Rectal smooth muscle tissue (tissue), 1 donor: ENCODE data around the gene ELAPOR2.

ENCODE experiments used
- H3K27ac ChIP-seq: one replicate; pipeline ENCODE4 v1.7.0; 2013; ENCODE audit warnings: low read depth, low read length, inconsistent platforms
- H3K27me3 ChIP-seq: one replicate; pipeline ENCODE4 v1.7.0; 2013; ENCODE audit warnings: low read length; ENCODE audit not compliant: control insufficient read depth, insufficient read depth
- H3K36me3 ChIP-seq: one replicate; pipeline ENCODE4 v1.7.0; 2013; ENCODE audit warnings: low read length; ENCODE audit not compliant: control insufficient read depth, insufficient read depth
- H3K4me1 ChIP-seq: one replicate; pipeline ENCODE4 v1.7.0; 2013; ENCODE audit warnings: low read length; ENCODE audit not compliant: control insufficient read depth, insufficient read depth
- H3K4me3 ChIP-seq: one replicate; pipeline ENCODE4 v1.7.0; 2013; ENCODE audit warnings: low read length
- H3K9ac ChIP-seq: one replicate; pipeline ENCODE4 v1.7.0; 2013; ENCODE audit warnings: low read length

Gene ELAPOR2

GRCh38 chr7:87038993-87039690 lies 20.3 kb downstream of the ELAPOR2 start:
- Histone ChIP-seq H3K36me3 (no peaks in the 10 kb centered on the region), H3K27me3 (no peaks in the 10 kb centered on the region), H3K4me1 (no peaks in the 10 kb centered on the region), H3K9ac (no peak overlapping the region), H3K27ac (no peak overlapping the region), H3K4me3 (no peak overlapping the region)

DNA sequence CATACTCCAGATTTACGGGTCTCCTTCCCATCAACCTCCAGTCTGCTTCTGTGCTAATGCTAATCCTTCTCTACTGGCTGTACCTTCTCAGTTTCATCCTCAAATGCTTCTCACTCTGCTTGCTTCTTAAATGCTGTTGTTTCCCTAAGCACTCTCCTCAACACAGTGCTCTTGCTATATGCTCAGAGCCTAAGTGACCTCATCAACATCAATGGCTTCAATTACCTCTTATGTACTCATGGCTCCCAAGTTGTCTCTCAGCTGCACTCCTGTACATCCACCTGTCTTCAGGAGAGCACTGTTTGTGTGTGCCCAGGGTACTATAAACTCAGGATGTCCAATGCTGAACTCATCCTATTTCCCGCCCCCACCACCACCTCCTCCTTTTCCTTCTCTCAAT lies 22.5 kb downstream of the ELAPOR2 start:
- Histone ChIP-seq H3K27me3 (no peaks in the 10 kb centered on the region), H3K36me3 (no peaks in the 10 kb centered on the region), H3K4me3 (no peak overlapping the region)

GRCh38 chr7:87032604-87033339 lies 26.7 kb downstream of the ELAPOR2 start:
- Histone ChIP-seq H3K27me3 (no peaks in the 10 kb centered on the region), H3K4me3 (no peak overlapping the region), H3K4me1 (no peaks in the 10 kb centered on the region), H3K9ac (no peak overlapping the region), H3K27ac (no peak overlapping the region), H3K36me3 (no peaks in the 10 kb centered on the region)

More for the DNA sequence above, 22.5 kb downstream of the ELAPOR2 start:
- Histone ChIP-seq H3K27ac (no peak overlapping the region), H3K9ac (no peak overlapping the region), H3K4me1 (no peaks in the 10 kb centered on the region)

- Histone ChIP-seq H3K27ac (no peak overlapping the region), H3K4me3 (no peak overlapping the region), H3K4me1 (no peaks in the 10 kb centered on the region), H3K9ac (no peak overlapping the region), H3K27me3 (no peaks in the 10 kb centered on the region), H3K36me3 (no peaks in the 10 kb centered on the region)
Measured at GRCh38 chr7:87029078-87029477, 30.4 kb downstream of the ELAPOR2 start.

DNA sequence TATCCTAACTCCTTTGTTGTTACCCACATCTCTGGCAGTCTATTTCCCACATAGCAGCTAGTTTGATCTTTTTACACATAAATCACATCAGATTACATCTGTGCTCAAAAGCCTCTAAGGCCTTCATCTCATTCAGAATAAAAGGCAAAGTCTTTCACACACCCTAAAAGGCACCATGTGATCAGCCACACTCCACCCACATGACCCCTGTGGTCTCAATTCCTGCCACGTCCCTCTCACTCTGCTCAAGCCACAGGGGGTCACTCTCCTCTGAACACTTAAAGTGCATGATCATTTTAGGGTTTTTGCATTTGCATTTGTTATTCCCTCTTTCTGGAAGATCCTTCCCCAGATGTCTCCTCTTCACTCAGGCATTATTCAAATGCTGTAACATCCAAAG lies 30.8 kb downstream of the ELAPOR2 start:
- H3K4me1 ChIP-seq = no peaks in the 10 kb centered on the region
- no peak overlapping the region for H3K27ac ChIP-seq
- H3K4me3 ChIP-seq = no peak overlapping the region
- no peaks in the 10 kb centered on the region for H3K36me3 ChIP-seq
- no peaks in the 10 kb centered on the region for H3K27me3 ChIP-seq
- no peak overlapping the region for H3K9ac ChIP-seq

GRCh38 chr7:87027900-87028299 lies 31.6 kb downstream of the ELAPOR2 start:
- no peaks in the 10 kb centered on the region for H3K36me3 ChIP-seq
- no peak overlapping the region for H3K27ac ChIP-seq
- no peak overlapping the region for H3K4me3 ChIP-seq
- no peaks in the 10 kb centered on the region for H3K27me3 ChIP-seq
- no peak overlapping the region for H3K9ac ChIP-seq
- H3K4me1 ChIP-seq = no peaks in the 10 kb centered on the region

- no peak overlapping the region for H3K9ac ChIP-seq
- no peaks in the 10 kb centered on the region for H3K36me3 ChIP-seq
- H3K4me3 ChIP-seq = no peak overlapping the region
- H3K27ac ChIP-seq = no peak overlapping the region
- no peaks in the 10 kb centered on the region for H3K27me3 ChIP-seq
- H3K4me1 ChIP-seq = no peaks in the 10 kb centered on the region
Measured at GRCh38 chr7:87021285-87021684, 38.2 kb downstream of the ELAPOR2 start.

DNA sequence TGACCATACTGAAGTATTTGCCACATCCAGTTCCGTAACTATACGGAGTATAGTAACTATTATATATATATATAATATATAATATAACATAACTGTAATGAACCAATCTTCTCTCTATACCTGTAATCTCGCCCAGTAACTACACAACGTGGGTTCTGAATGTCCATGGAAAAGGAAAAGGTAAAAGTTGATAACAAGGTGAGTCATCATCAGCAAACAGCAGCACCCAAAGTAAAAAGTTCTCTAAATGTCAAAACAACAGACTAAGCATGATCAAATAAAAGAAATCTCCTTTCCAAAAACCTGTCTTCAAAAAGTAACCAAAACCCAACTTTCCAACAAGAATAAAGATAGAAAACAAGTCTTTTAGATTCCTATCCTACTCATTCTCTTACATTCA lies 42.8 kb downstream of the ELAPOR2 start:
- Histone ChIP-seq H3K36me3 (no peaks in the 10 kb centered on the region), H3K4me3 (no peak overlapping the region), H3K27me3 (no peaks in the 10 kb centered on the region), H3K9ac (no peak overlapping the region), H3K4me1 (no peaks in the 10 kb centered on the region), H3K27ac (no peak overlapping the region)

DNA sequence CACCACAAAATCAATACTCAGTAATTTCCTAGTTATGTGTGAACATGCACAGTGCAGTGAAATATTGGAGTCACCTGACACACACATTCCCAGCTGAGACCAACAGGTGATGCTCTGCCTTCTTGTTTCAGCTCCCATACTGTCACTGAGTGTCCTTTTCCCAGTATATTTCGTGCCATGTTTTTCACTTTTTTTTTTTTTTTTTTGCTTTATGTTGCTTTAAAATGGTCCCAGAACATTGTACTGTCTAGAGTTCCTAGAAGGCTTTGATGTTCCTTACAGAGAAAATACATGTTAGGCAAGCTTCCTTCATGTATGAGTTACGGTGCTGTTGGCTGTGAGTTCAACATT lies 45.6 kb downstream of the ELAPOR2 start:
- H3K36me3 ChIP-seq = no peaks in the 10 kb centered on the region
- H3K27me3 ChIP-seq = no peaks in the 10 kb centered on the region
- no peak overlapping the region for H3K27ac ChIP-seq
- H3K4me1 ChIP-seq = no peaks in the 10 kb centered on the region
- no peak overlapping the region for H3K4me3 ChIP-seq
- H3K9ac ChIP-seq = no peak overlapping the region

DNA sequence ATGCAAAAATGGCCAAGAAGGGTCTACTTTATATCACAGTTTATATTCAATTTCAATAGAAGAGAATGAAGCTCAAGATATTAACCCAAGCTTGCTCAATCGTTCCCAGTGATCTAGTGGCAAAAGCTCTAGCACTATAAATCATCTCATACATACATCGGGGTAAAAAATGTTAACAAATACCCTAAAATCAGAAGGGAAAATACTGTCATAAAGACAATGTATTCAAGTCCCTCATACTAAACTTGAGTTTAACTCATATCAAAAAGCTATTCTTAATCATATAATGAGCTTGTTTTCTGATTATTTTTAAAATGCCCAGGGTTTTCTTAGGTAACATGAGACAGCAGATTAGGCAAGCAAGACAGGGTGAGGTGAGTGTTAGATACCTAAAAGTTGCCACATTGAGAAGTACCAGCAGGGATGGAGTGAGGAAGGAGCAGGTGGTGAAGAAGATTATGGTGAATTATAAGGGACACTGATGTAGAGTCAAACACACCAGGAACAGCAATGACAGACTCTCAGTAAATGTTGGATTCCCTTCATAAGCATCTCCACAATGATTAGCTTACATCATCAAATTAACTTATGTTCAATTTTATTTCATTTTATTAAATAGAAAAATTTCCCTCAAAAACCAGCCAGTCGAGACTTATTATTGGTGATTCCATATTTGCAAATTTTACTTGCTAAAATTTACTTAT lies 46.2 kb downstream of the ELAPOR2 start:
- no peak overlapping the region for H3K27ac ChIP-seq
- no peaks in the 10 kb centered on the region for H3K4me1 ChIP-seq
- H3K36me3 ChIP-seq = no peaks in the 10 kb centered on the region
- H3K9ac ChIP-seq = no peak overlapping the region
- no peaks in the 10 kb centered on the region for H3K27me3 ChIP-seq
- H3K4me3 ChIP-seq = no peak overlapping the region
